Measurements from ENCODE around the gene CWC27.
A peak's percentile ranks its signal among the peaks of the same experiment; 100 is the strongest.

The CWC27 gene

GRCh38 chr5:64980176-64980575, 211.4 kb downstream of the CWC27 start:
- DNase-seq (ENCODE audit: low spot score) = no peak

GRCh38 chr5:64987768-64988167, 219.0 kb downstream of the CWC27 start:
- no peak for DNase-seq (ENCODE audit: low spot score)

- no peak for DNase-seq (ENCODE audit: low spot score)
Measured at GRCh38 chr5:65009207-65009606, 240.5 kb downstream of the CWC27 start.

- no peak for DNase-seq (ENCODE audit: low spot score)
Measured at GRCh38 chr5:65010841-65011240, 242.1 kb downstream of the CWC27 start.

GRCh38 chr5:65012301-65012892, 243.7 kb downstream of the CWC27 start:
- no peak for DNase-seq (ENCODE audit: low spot score)

- no peak for DNase-seq (ENCODE audit: low spot score)
Measured at GRCh38 chr5:65013166-65013565, 244.4 kb downstream of the CWC27 start.

- no peak for DNase-seq (ENCODE audit: low spot score)
Measured at GRCh38 chr5:65014769-65015168, 246.0 kb downstream of the CWC27 start.

GRCh38 chr5:65015767-65016166, 247.0 kb downstream of the CWC27 start:
- no peak for DNase-seq (ENCODE audit: low spot score)

GRCh38 chr5:65017636-65018035, 248.9 kb downstream of the CWC27 start:
- DNase-seq (ENCODE audit: low spot score) = no peak

- DNase-seq (ENCODE audit: low spot score) = no peak
Measured at GRCh38 chr5:65018763-65019162, 250.0 kb downstream of the CWC27 start.

- DNase-seq (ENCODE audit: low spot score) = no peak
Measured at GRCh38 chr5:65020492-65020891, 251.8 kb downstream of the CWC27 start.

GRCh38 chr5:65021527-65022226, 252.9 kb downstream of the CWC27 start:
- DNase-seq (ENCODE audit: low spot score) = no peak

GRCh38 chr5:65022932-65023331, 254.2 kb downstream of the CWC27 start:
- no peak for DNase-seq (ENCODE audit: low spot score)

GRCh38 chr5:65024681-65025080, 256.0 kb downstream of the CWC27 start:
- no peak for DNase-seq (ENCODE audit: low spot score)

GRCh38 chr5:65026816-65027548, 258.3 kb downstream of the CWC27 start:
- DNase-seq (ENCODE audit: low spot score) = no peak

GRCh38 chr5:65029178-65029577, 260.4 kb downstream of the CWC27 start:
- DNase-seq (ENCODE audit: low spot score) = no peak

- no peak for DNase-seq (ENCODE audit: low spot score)
Measured at GRCh38 chr5:65030056-65030455, 261.3 kb downstream of the CWC27 start.

GRCh38 chr5:65032250-65032649, 263.5 kb downstream of the CWC27 start:
- DNase-seq (ENCODE audit: low spot score) = no peak

- DNase-seq (ENCODE audit: low spot score) = no peak
Measured at GRCh38 chr5:65034029-65034812, 265.5 kb downstream of the CWC27 start.

GRCh38 chr5:65034813-65035209, 266.1 kb downstream of the CWC27 start:
- peak; percentile 10 for DNase-seq (ENCODE audit: low spot score)

- DNase-seq (ENCODE audit: low spot score) = peak; percentile 78
Measured at GRCh38 chr5:65035211-65036206, 266.8 kb downstream of the CWC27 start.
